AG04450 (cell line): Measurements from ENCODE around the gene BCL2L14. TPM values are rescaled to one million over a fixed set of nuclear protein-coding genes. Genes with fewer than 3 reads are reported as not detected.

ENCODE experiments used
- CTCF ChIA-PET: fragments of 300-600, 350-600 bp; formaldehyde crosslinking; extraction: SDS; loops from one replicate; lab custom pipeline; 2022; ENCODE audit warnings: antibody characterized with exemption, inconsistent platforms; lab: Charles Lee
- POLR2A ChIA-PET: fragments of 350-600 bp; formaldehyde crosslinking; extraction: SDS; loops from one replicate; lab custom pipeline; 2021; ENCODE audit warnings: antibody characterized with exemption, inconsistent platforms; lab: Yijun Ruan, JAX
- DNase-seq: peaks from one replicate; pipeline ENCODE4 v3.0.0-alpha.2; 2011; ENCODE audit warnings: low read depth, low spot score
- H3K27ac ChIP-seq: one replicate; pipeline ENCODE4 v1.5.1; 2012; ENCODE audit warnings: low read depth, low read length, control low read depth
- H3K27me3 ChIP-seq: one replicate; pipeline ENCODE4 v1.6.0; 2012; ENCODE audit warnings: low read length; ENCODE audit not compliant: control insufficient read depth, insufficient read depth
- H3K4me3 ChIP-seq: 2 replicates; pipeline ENCODE4 v1.5.1; 2011; ENCODE audit warnings: mild to moderate bottlenecking, low read depth, low read length, control low read depth
- H3K9me3 ChIP-seq: 2 replicates; pipeline ENCODE4 v1.5.1; 2012; ENCODE audit warnings: low read length; ENCODE audit not compliant: control insufficient read depth, insufficient read depth
- polyA plus RNA-seq: library from polyadenylated mRNA; depleted of rRNA; stranded (reverse); fragments of >200 nt; gene quantifications from 2 replicates; pipeline ENCODE4 v1.2.3, GENCODE V29; 2011
- TF ChIP-seq, protein P1 (sequence below): IDR thresholded peaks from 2 replicates; pipeline ENCODE4 v1.5.1; 2011; ENCODE audit warnings: low read depth, low read length, control low read depth, inconsistent platforms

The BCL2L14 gene
- polyA plus RNA-seq, 1 experiment, result not detected

DNA sequence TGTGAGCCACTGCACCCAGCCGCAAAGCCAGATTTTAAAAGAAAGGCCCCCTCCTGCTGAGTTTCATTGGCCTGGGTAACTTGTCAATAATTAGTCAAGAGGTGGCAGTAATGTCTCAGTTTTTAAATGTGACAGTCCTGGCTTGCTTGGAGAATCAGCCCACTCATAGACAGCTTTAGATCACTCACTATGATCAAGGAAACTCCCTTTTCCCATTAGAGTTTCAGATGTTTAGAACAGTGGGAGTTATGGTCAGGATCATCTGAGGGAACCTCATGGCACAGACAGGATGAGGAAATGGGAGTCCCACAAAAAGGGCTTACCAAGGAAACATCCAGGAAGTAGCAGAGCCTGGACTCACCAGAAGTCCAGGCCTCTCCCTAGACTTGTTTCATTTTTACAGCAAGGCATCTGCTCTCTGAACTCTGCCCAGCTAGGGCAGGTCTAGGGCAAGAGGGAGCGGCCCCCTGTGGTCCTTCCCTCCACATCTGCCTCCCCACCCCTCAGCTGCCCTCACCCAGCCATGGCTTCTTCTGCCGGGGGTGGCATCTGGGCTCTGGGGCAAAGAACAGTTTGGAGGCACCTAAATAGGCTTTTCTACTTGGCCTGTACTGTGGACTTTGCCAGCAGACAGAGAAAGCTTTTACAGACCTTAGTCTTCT is 11.2 kb downstream of the BCL2L14 start:
- Histone ChIP-seq H3K9me3 (no peaks in the 10 kb centered on the region), H3K4me3 (no peak overlapping the region), H3K27me3 (peaks cover under 1% of the 10 kb centered on the region), H3K27ac (no peak overlapping the region)
- DNase-seq, result no peak
- TF ChIP-seq, protein P1, sequence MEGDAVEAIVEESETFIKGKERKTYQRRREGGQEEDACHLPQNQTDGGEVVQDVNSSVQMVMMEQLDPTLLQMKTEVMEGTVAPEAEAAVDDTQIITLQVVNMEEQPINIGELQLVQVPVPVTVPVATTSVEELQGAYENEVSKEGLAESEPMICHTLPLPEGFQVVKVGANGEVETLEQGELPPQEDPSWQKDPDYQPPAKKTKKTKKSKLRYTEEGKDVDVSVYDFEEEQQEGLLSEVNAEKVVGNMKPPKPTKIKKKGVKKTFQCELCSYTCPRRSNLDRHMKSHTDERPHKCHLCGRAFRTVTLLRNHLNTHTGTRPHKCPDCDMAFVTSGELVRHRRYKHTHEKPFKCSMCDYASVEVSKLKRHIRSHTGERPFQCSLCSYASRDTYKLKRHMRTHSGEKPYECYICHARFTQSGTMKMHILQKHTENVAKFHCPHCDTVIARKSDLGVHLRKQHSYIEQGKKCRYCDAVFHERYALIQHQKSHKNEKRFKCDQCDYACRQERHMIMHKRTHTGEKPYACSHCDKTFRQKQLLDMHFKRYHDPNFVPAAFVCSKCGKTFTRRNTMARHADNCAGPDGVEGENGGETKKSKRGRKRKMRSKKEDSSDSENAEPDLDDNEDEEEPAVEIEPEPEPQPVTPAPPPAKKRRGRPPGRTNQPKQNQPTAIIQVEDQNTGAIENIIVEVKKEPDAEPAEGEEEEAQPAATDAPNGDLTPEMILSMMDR, result peak; percentile 17; the same call in 1 of the 2 replicates
- POLR2A ChIA-PET, result interaction anchor here (0.6 to 0.7 kb wide), 2 partner anchors 118 to 820 kb away, joined by 3 to 10 read pairs; no protein-coding TSS in a partner anchor
- CTCF ChIA-PET, result interaction anchor here (0.6 to 1.7 kb wide), 7 partner anchors 46 to 634 kb away, joined by 3 to 6 read pairs (median 4); partner anchors contain the start of gene BORCS5

DNA sequence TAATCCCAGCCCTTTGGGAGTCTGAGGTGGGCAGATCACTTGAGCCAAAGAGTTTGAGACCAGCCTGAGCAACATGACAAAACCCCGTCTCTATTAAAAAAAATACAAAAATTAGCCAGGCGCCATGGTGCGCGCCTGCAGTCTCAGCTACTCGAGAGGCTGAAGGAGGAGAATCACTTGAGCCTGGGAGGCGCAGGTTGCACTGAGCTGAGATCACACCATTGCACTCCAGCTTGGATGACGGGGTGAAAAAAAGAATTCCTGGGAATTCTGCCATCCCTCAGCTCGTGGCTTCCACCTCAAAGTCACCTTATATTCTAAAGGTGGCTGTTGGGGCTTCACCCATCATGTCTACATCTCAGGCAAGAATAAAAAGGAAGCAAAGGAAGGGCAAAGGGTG is 12.9 kb downstream of the BCL2L14 start:
- no peak for DNase-seq
- H3K4me3 ChIP-seq, result no peak overlapping the region
- ChIA-PET CTCF (no interaction called here), POLR2A (no interaction called here)
- TF ChIP-seq, protein P1, result no peak
- no peak overlapping the region for H3K27ac ChIP-seq
- no peaks in the 10 kb centered on the region for H3K27me3 ChIP-seq
- H3K9me3 ChIP-seq, result no peaks in the 10 kb centered on the region

GRCh38 chr12:12086362-12086761 is 15.6 kb downstream of the BCL2L14 start:
- Histone ChIP-seq H3K27me3 (no peaks in the 10 kb centered on the region), H3K9me3 (no peaks in the 10 kb centered on the region), H3K27ac (no peak overlapping the region), H3K4me3 (no peak overlapping the region)
- ChIA-PET POLR2A (no interaction called here), CTCF (interaction anchor here (0.7 to 1.8 kb wide), 2 partner anchors 241 to 1436 kb away, joined by 6 to 7 read pairs; no protein-coding TSS in a partner anchor)
- TF ChIP-seq, protein P1, result no peak
- no peak for DNase-seq

- H3K27ac ChIP-seq, result no peak overlapping the region
- CTCF ChIA-PET, result no interaction called here
- TF ChIP-seq, protein P1, result no peak
- no peak overlapping the region for H3K4me3 ChIP-seq
- no peaks in the 10 kb centered on the region for H3K27me3 ChIP-seq
- peaks cover under 1% of the 10 kb centered on the region for H3K9me3 ChIP-seq
- POLR2A ChIA-PET, result no interaction called here
- DNase-seq, result no peak
These were observed 16.4 kb downstream of the BCL2L14 start for GRCh38 chr12:12086973-12087692.

DNA sequence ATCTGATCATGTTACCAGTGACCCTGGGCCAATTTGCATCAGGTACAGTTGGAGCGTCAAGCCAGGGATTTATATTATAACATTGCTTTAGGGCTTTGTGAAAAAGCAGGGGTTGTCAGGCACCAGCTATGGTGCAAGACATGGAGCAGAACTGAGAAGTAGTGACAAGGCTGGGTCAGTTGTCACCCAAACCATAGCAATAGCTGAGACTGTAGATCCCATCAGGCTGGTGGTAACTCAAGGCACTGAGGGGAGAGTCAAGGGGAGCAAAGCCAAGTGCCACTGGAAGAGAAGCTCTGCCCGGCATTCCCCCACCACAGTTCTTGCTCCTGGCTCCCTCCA is 16.9 kb downstream of the BCL2L14 start:
- CTCF ChIA-PET, result interaction anchor here (1.2 kb wide), 1 partner anchor 240 kb away, joined by 3 read pairs; no protein-coding TSS in a partner anchor
- TF ChIP-seq, protein P1, result no peak
- POLR2A ChIA-PET, result no interaction called here

More for the DNA sequence above, 16.9 kb downstream of the BCL2L14 start:
- H3K9me3 ChIP-seq, result peaks cover 5% of the 10 kb centered on the region
- no peak for DNase-seq
- H3K27me3 ChIP-seq, result no peaks in the 10 kb centered on the region
- H3K4me3 ChIP-seq, result no peak overlapping the region
- no peak overlapping the region for H3K27ac ChIP-seq
